GM12873 (cell line): ENCODE data around the gene GIGYF2.

Source experiments
- TF ChIP-seq, protein P1 (sequence below): IDR thresholded peaks from 2 replicates; pipeline ENCODE4 v1.5.1; 2012; ENCODE audit warnings: low read depth, mild to moderate bottlenecking, moderate library complexity, low read length, control low read depth; ENCODE audit not compliant: insufficient read depth; ENCODE audit errors: missing control alignments

The GIGYF2 gene

GRCh38 chr2:232741294-232741693 is 44.2 kb downstream of the GIGYF2 start:
- TF ChIP-seq, protein P1, sequence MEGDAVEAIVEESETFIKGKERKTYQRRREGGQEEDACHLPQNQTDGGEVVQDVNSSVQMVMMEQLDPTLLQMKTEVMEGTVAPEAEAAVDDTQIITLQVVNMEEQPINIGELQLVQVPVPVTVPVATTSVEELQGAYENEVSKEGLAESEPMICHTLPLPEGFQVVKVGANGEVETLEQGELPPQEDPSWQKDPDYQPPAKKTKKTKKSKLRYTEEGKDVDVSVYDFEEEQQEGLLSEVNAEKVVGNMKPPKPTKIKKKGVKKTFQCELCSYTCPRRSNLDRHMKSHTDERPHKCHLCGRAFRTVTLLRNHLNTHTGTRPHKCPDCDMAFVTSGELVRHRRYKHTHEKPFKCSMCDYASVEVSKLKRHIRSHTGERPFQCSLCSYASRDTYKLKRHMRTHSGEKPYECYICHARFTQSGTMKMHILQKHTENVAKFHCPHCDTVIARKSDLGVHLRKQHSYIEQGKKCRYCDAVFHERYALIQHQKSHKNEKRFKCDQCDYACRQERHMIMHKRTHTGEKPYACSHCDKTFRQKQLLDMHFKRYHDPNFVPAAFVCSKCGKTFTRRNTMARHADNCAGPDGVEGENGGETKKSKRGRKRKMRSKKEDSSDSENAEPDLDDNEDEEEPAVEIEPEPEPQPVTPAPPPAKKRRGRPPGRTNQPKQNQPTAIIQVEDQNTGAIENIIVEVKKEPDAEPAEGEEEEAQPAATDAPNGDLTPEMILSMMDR: no peak

GRCh38 chr2:232741972-232742371 is 44.8 kb downstream of the GIGYF2 start:
- TF ChIP-seq, protein P1: no peak

DNA sequence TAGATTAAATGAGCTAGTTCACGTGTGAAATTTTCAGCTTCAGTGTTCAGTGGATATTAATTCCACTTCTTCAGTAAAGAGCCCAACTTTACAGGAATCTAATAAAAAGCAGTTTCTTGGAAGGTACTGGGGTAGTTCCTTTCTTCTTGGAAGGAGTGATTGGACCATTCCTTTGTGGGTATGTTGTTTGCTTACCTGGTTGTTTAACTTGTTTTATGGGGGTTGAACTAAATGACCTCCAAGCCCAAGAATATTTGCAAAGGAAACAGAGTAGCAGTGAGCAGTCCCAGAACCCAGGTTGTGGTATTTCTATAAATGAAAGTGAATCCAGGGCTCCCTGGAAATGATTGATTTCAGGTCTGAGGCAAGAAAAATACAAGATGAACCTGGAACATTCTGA is 47.8 kb downstream of the GIGYF2 start:
- TF ChIP-seq, protein P1: no peak

DNA sequence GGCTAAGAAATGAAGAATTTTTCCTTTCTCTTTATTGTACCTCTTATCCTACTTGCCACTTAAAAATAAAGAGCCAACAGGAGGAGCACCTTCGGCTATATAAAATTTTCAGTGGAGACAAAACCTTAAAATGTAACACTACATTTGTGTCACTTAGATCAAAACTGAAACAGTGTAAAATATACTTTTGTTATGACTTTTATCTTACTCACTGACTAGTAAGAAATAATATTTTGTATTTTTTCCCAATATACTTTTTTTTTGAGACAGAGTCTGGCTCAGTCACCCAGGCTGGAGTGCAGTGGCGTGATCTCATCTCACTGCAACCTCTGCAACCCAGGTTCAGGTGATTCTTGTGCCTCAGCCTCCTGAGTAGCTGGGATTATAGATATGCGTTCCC is 50.9 kb downstream of the GIGYF2 start:
- TF ChIP-seq, protein P1: no peak

- TF ChIP-seq, protein P1: no peak
These were observed 52.2 kb downstream of the GIGYF2 start for GRCh38 chr2:232749331-232749730.

- TF ChIP-seq, protein P1: no peak
These were observed 53.1 kb downstream of the GIGYF2 start for GRCh38 chr2:232750135-232750671.

GRCh38 chr2:232757905-232758304 is 60.8 kb downstream of the GIGYF2 start:
- TF ChIP-seq, protein P1: no peak
